NB4 (cell line): ENCODE results near the gene PRKCE.

ENCODE experiments used
- CTCF ChIP-seq: IDR thresholded peaks from one replicate; pipeline ENCODE4 v1.5.1; 2012; ENCODE audit warnings: low read depth, low read length
- MAX ChIP-seq: IDR thresholded peaks from 2 replicates; pipeline ENCODE4 v1.6.1; 2011; ENCODE audit warnings: low read depth, low read length
- MYC ChIP-seq: IDR thresholded peaks from 2 replicates; pipeline ENCODE4 v1.6.1; 2011; ENCODE audit warnings: low read depth, low read length
- POLR2A ChIP-seq: IDR thresholded peaks from 2 replicates; pipeline ENCODE4 v1.6.1; 2011; ENCODE audit warnings: mild to moderate bottlenecking; ENCODE audit not compliant: insufficient read length; ENCODE audit errors: extremely low read depth

GRCh38 chr2:45950606-45951005 lies 299.1 kb downstream of the PRKCE start:
- TF ChIP-seq CTCF (no peak), MAX (no peak), POLR2A (no peak), MYC (no peak)
